Calu3 (cell line): ENCODE results near the gene PIRT. TPM values are rescaled to one million over a fixed set of nuclear protein-coding genes. Genes with fewer than 3 reads are reported as not detected.
"Not testable (repeated sequence)": the region's sequence is repeated elsewhere in the genome, so short reads cannot be mapped to it uniquely, and the experiment has no call there.

Source experiments
- BruUV-seq: library from RNA; stranded (reverse); fragments of 400-500 nt; replicated peaks from 2 replicates; lab custom pipeline; 2021; lab: Mats Ljungman, UMichigan
- CTCF ChIA-PET: fragments of 300-600 bp; sonication (Branson Sonifier 250); formaldehyde crosslinking; loops from one replicate; lab custom pipeline; 2022; ENCODE audit warnings: antibody characterized with exemption; lab: Charles Lee
- DNase-seq: peaks from one replicate; pipeline ENCODE4 v3.0.0; 2022
- H3K27ac Mint-ChIP-seq: one replicate; pipeline ENCODE4 v1.8.0; 2022; ENCODE audit warnings: mixed read lengths; ENCODE audit not compliant: unreplicated experiment
- H3K27me3 Mint-ChIP-seq: one replicate; pipeline ENCODE4 v1.8.0; 2022; ENCODE audit warnings: mixed read lengths; ENCODE audit not compliant: unreplicated experiment
- H3K36me3 Mint-ChIP-seq: one replicate; pipeline ENCODE4 v1.8.0; 2022; ENCODE audit warnings: mild to moderate bottlenecking, moderate library complexity, mixed read lengths; ENCODE audit not compliant: insufficient read depth, unreplicated experiment
- H3K4me1 Mint-ChIP-seq: one replicate; pipeline ENCODE4 v1.8.0; 2022; ENCODE audit warnings: mild to moderate bottlenecking, low read depth, mixed read lengths; ENCODE audit not compliant: unreplicated experiment
- H3K4me3 Mint-ChIP-seq: one replicate; pipeline ENCODE4 v1.8.0; 2022; ENCODE audit warnings: mild to moderate bottlenecking, low read depth, moderate library complexity, mixed read lengths; ENCODE audit not compliant: unreplicated experiment
- H3K9me3 Mint-ChIP-seq: one replicate; pipeline ENCODE4 v1.8.0; 2022; ENCODE audit warnings: low read depth, mixed read lengths; ENCODE audit not compliant: unreplicated experiment
- intact Hi-C: fragments of 100-400 bp; cut with micrococcal nuclease; formaldehyde crosslinking; loops from one replicate; pipeline ENCODE4 v1.10.0; 2022; ENCODE audit not compliant: unreplicated experiment
- total RNA-seq: library from RNA; stranded (reverse); gene quantifications from 2 replicates; pipeline ENCODE4 v1.2.3, GENCODE V29; 2022
- TF ChIP-seq, protein P1 (sequence below): fragments of 200-600 bp; IDR thresholded peaks from one replicate; pipeline ENCODE4 v1.8.0; 2022; ENCODE audit warnings: antibody characterized with exemption; ENCODE audit not compliant: unreplicated experiment

PIRT gene
- total RNA-seq, 1 experiment from 2014 or later, result not detected

DNA sequence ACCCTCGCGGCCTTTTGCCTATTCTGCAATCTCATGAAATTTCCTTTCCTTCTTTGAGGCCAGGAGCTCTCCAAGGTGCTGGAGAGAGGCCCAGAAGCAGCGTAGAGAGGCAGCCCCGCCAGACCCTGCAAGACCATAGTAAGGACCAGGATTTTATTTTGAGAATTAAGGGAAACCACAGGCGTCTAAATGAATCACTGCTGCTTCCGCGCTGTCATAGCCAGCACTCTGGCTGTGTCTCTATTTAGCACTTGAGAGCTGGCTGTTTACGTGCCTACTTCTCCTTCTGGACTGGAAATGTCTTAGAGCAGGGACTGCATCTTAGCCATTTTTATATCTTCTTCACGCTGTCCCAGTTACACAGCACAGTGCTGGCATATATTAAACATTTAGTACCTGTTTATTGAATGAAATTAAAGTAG, 37.6 kb upstream of the PIRT start:
- BruUV-seq, result no TSS peak
- Mint-ChIP-seq H3K27ac (no peak overlapping the region), H3K4me3 (no peak overlapping the region), H3K4me1 (no peaks in the 10 kb centered on the region), H3K36me3 (no peaks in the 10 kb centered on the region), H3K27me3 (peaks cover 16% of the 10 kb centered on the region), H3K9me3 (no peaks in the 10 kb centered on the region)
- intact Hi-C loops, result loop anchor here (5.0 kb wide), 1 partner anchor 1112 kb away; no protein-coding TSS in a partner anchor
- TF ChIP-seq, protein P1, sequence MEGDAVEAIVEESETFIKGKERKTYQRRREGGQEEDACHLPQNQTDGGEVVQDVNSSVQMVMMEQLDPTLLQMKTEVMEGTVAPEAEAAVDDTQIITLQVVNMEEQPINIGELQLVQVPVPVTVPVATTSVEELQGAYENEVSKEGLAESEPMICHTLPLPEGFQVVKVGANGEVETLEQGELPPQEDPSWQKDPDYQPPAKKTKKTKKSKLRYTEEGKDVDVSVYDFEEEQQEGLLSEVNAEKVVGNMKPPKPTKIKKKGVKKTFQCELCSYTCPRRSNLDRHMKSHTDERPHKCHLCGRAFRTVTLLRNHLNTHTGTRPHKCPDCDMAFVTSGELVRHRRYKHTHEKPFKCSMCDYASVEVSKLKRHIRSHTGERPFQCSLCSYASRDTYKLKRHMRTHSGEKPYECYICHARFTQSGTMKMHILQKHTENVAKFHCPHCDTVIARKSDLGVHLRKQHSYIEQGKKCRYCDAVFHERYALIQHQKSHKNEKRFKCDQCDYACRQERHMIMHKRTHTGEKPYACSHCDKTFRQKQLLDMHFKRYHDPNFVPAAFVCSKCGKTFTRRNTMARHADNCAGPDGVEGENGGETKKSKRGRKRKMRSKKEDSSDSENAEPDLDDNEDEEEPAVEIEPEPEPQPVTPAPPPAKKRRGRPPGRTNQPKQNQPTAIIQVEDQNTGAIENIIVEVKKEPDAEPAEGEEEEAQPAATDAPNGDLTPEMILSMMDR, result no peak
- CTCF ChIA-PET, result interaction anchor here (0.5 to 0.9 kb wide), 6 partner anchors 32 to 1113 kb away, joined by 3 to 7 read pairs (median 5); no protein-coding TSS in a partner anchor
- peak; percentile 1 for DNase-seq

DNA sequence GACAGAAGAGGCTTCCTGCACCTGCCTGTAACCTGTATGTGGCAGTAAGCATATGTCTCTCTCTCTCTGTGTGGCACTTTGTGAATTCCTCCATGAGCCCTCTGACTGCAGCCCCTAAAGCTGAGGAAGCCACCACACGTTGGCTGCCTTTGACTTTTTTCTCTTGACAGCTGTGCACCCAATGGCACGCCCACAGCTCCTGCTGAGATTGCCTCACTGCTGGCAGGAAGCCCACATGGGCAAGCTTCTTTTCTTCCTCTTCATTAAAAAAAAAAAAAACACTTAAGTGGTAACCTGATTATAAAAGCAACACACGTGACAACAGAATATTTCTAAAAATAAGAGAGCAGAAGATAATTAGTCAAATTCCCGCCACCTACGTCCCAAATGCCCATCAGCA, 34.0 kb upstream of the PIRT start:
- H3K27ac Mint-ChIP-seq, result no peak overlapping the region
- no peaks in the 10 kb centered on the region for H3K4me1 Mint-ChIP-seq
- CTCF ChIA-PET, result no interaction called here
- intact Hi-C loops, result no loop called here
- H3K27me3 Mint-ChIP-seq, result peaks cover 3% of the 10 kb centered on the region
- peaks cover 4% of the 10 kb centered on the region for H3K9me3 Mint-ChIP-seq
- H3K36me3 Mint-ChIP-seq, result no peaks in the 10 kb centered on the region
- BruUV-seq, result no TSS peak
- DNase-seq, result no peak
- TF ChIP-seq, protein P1, result no peak
- no peak overlapping the region for H3K4me3 Mint-ChIP-seq

DNA sequence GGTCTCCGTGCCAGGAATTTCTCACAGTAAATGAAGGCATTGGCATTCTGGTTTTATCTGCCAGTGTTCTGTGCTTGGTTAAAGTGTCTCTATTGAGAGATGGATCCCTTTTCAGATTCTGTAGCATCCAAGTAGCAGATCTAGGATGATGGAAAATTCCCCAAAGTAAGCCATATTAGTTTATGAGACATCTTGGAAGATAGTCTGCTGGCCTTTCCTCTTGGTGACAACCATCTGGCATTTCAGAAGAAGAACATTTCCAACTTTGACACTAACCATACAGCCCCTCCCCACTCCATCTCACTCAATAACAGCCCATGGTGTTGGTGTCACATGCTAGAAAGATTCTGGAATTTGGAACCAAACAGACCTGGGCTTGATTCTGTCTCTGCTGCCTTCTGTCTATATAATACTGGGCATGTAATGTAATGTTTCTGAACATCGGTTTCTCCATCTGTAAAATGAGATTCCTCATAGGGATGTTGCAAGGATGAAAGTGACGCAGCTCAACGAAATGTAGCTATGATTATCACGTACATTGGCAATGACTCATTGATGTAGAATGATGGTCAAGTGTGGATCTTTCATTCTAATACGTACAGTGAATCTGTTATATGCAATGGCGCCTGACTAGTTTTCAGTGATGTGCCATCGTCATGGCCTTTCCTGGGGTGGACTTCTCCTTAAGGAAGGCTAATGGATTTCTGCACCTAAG, 32.6 kb upstream of the PIRT start:
- no peak for DNase-seq
- no TSS peak for BruUV-seq
- Mint-ChIP-seq H3K4me1 (no peaks in the 10 kb centered on the region), H3K27me3 (no peaks in the 10 kb centered on the region), H3K36me3 (no peaks in the 10 kb centered on the region), H3K9me3 (peaks cover 4% of the 10 kb centered on the region), H3K4me3 (no peak overlapping the region), H3K27ac (no peak overlapping the region)
- TF ChIP-seq, protein P1, result no peak
- intact Hi-C loops, result no loop called here
- CTCF ChIA-PET, result no interaction called here

DNA sequence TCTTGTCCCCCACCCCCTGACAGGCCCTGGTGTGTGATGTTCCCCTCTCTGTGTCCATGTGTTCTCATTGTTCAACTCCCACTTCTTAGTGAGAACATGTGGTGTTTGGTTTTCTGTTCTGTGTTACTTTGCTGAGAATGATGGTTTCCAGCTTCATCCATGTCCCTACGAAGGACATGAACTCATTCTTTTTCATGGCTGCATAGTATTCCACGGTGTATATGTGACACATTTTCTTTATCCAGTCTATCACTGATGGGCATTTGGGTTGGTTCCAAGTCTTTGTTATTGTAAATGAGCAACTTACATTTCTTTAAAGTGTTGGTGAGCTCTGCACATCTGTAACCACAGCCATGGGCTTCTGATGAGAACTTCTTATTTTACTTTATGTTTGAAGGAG, 30.9 kb upstream of the PIRT start:
- DNase-seq, H3K36me3 Mint-ChIP-seq, CTCF ChIA-PET, H3K27ac Mint-ChIP-seq, H3K27me3 Mint-ChIP-seq, H3K4me1 Mint-ChIP-seq, intact Hi-C loops, H3K4me3 Mint-ChIP-seq, H3K9me3 Mint-ChIP-seq, BruUV-seq: not testable (repeated sequence)

DNA sequence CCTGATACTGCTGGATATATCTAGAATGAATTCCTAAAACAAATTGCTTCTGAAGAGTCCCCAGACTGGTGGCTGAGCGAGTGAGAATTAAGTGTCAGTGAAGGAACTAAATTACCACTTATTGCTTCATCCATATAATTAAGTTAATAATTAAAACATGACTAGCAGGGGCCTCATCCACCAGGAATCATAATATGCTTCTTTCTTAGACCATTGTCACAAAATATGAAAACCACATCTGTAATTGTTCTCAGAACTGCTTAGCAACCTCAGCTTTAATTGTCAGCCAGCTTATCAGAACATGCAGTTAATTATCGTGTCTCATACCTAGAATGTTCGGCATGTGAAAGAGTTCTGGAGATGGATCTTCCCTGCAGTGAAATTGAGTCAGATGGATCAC, 21.2 kb upstream of the PIRT start:
- Mint-ChIP-seq H3K9me3 (peaks cover 2% of the 10 kb centered on the region), H3K27ac (no peak overlapping the region), H3K36me3 (no peaks in the 10 kb centered on the region), H3K4me3 (no peak overlapping the region), H3K4me1 (no peaks in the 10 kb centered on the region), H3K27me3 (peaks cover 10% of the 10 kb centered on the region)
- BruUV-seq, result no TSS peak
- TF ChIP-seq, protein P1, result no peak
- no peak for DNase-seq
- intact Hi-C loops, result no loop called here
- CTCF ChIA-PET, result no interaction called here
